Renal cortex interstitium (tissue), 11 donors: ENCODE data around the gene RGS6. TPM values are rescaled to one million over a fixed set of nuclear protein-coding genes. Genes with fewer than 3 reads are reported as not detected.

Experiments used
- DNase-seq, 11 donors: peaks; one replicate each; pipeline ENCODE4 v3.0.0-alpha.2; 2013; ENCODE audit warnings: low read depth in 9 of 11, low spot score in 4 of 11; ENCODE audit errors: extremely low read depth in 1 of 11
- polyA plus RNA-seq, 3 donors: library from polyadenylated mRNA; unstranded; fragments of 120-200 nt; gene quantifications; one replicate each; pipeline ENCODE4 v1.2.1, GENCODE V29; 2013; ENCODE audit not compliant: insufficient read length in 3 of 3

RGS6 gene
- polyA plus RNA-seq, 3 donors: 1.4 to 1.7 (median 1.4) TPM

DNA sequence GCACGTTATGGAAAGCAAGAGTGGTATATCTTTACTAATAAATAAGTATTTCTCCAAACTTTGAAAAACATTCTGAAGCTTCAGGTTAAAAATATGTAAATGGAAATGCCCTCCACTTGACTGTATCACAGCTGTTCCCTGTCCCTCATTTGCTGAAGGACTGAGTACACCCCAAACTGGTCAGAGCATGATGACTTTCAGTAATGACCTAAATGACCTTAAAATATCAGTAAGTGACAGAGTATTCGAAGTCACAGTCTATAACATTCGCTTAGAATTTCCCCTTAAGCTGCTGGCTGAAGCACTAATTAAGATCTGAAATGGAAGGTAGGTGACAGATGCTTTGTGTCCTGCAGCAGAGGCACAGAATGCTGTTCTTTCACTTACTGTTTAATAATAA, 191.5 kb downstream of the RGS6 start:
- DNase-seq: no peak

GRCh38 chr14:72124171-72124570, 191.9 kb downstream of the RGS6 start:
- no peak for DNase-seq

GRCh38 chr14:72126091-72126490, 193.9 kb downstream of the RGS6 start:
- no peak for DNase-seq

DNA sequence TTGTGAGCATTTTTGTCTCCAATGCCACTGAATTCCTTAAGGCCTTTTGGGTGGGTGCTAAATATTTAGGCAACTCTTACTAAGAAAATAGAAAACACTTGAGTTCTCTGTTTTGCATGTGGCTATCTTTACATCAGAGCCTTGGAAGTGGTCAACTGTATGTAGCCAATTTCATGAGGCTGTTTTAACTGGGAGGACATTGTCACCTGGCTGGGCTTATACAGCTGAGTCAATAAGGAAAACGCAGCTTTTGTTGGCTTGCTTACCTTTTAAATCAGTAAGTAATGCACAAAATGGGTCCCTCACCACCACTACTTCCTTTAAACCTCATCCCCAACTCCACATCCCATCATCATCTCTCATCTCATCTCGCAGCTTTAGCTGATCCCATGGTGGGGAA, 194.3 kb downstream of the RGS6 start:
- DNase-seq: no peak

DNA sequence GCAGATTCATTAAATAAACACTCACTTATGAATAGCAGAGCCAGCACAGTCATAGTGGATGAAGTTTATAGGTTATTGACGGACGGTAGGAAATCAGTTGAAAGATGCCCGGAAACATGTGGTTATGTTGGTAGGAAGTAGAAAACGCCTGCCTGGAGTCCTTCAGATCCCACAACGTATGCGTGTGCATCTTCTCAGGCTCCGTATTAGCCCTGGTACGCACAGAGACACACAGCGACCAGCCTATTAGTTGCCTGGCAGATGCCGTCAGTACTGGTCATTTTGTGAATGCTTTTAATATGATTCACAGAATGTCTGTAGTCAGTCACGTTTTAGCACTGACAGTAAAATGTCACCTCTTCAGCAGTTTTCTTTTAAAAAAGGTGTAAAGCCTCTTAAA, 196.4 kb downstream of the RGS6 start:
- no peak for DNase-seq

- peak in 2 of 11 donors; percentile 11 to 15 for DNase-seq
Observed at GRCh38 chr14:72129291-72129690, 197.1 kb downstream of the RGS6 start.

DNA sequence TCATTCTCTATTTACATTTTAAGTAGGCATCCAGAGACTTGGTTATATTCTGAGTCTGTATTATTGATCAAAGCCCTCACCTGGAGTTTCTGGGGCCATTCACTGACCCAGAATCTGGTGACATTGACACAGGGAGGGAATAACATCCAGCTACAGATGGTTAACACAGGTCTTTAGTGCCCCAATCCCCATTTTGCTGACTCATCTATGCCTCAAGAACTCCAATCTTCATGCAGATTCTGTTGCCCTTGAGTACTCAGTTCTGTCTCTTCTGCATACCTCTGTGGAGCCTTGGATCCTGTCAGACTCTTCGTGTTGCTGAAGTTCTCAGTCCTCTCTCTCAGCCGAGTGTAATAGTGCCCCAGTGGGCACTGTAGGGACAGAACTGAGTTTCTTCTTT, 208.9 kb downstream of the RGS6 start:
- no peak for DNase-seq

DNA sequence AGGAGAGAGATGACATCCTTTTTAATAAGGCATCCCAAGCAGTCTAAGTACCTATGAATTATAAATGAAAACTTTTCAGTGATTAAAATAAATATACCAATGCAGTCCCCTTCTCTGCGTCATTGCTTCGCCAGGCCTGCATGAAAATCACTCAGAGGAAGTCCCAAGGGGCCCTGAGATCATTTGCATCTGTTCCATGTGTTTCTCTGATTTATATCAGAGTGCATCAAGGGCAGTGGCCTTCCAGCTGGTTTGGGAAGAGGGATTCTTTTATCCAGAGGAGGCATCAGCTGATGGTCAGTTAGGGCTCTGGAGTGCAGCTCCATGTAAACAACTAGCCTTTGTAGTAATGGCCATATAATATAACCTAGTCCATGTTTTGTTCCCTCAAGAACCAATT, 210.1 kb downstream of the RGS6 start:
- DNase-seq: peak in 2 of 11 donors; percentile 2 to 18

DNA sequence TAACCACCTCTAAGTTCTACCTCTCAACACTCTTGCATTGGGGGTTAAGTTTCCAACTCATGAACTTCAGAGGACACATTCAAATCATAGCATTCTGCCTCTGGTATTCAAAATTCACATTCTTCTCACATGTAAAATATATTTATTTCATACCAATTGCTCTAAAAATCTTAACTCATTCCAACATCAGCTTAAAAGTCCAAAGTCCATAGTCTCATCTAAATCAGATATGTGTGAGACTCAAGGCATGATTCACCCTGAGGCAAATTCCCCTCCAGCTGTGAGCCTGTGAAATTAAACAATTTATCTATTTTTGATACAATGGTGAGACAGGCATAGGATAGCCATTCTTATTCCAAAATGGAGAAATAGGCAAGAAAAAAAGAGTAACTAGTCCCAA, 214.0 kb downstream of the RGS6 start:
- DNase-seq: no peak

- DNase-seq: no peak
Observed at GRCh38 chr14:72154645-72155378, 222.6 kb downstream of the RGS6 start.

DNA sequence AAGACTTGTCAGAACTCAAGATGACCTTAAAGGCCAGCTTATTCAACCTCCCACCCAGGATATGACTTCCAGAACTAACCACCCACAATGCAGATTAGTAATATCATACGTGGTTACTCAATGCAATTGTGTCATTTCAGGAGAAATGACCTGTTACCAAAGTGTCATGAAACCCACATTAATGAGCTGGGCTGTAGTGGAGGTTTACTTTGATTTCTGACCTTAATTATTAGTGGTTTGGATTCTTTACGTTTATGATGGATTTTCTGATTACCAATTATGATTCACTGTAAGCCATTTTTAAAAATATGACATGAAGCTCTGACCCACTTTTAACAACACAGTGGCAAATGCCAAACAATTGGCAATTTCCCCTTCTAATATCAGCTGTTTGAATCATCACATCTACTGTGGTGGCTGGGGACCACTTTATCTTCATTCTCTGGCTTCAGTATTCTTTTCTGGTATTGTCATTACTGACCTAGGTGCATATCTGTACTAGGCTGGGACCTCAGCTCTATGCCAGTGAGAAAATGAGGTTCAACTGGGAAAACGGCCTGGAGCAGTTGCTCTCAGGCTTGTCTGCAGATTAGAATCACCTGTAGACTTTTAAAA, 223.3 kb downstream of the RGS6 start:
- DNase-seq: no peak

DNA sequence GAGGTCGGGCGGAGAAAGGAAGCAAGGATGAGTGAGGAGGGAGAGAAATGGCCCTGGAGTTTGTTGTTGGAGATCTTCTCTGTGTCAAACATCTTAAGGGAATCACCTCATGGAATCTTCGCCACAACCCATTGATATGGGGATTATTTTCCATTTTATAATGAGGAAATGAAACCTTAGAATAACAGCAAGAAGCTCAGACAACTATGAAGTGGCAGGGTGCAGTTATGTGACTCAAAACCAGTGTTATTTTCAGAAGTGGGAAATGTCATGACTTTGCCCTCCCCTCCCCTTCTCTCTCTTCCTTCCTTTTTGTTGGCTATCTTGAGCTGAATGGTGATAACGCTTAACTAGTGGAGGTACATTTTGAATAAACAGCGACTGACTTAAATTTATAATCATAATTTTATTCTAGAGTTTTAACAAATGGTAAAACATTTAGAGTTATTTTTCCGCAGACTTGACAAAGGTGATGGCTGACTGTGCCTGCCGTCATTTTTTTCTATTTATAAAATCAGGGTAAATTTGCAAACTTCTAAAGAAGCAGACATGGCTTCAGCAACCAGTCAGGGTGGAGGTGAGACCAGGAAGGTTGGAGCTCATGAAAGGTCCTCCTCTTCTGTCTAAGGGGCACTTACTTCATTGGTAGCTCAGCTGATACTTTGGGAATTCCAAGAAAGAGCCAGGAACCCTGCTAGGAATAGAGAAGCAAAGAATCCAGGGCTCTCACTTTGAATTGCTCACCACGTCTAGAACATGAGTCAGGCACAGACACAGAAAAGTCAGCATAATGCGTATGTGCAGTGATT, 232.4 kb downstream of the RGS6 start:
- no peak for DNase-seq

DNA sequence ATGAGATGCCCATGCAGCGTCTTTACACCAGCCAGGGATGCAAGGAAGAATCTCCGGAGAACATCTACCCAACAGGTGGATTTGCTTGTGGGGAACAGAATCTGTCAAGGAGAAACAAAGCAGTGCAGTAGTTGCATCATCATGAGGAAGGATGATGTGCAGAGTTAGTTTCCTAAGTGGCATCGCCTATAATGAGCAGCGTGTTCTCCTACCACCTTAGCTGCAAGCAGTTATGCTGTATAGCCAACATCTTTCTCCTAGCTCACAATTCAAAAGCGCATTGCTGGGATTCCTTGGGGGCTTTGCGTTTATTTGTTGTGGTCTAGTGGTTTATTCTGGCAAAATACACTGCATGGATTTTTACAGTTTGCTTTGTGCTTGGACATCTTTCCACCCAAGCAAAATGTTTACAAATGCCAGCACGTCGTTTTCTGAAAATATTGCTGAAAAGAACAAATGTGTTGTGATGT, 233.0 kb downstream of the RGS6 start:
- DNase-seq: no peak

DNA sequence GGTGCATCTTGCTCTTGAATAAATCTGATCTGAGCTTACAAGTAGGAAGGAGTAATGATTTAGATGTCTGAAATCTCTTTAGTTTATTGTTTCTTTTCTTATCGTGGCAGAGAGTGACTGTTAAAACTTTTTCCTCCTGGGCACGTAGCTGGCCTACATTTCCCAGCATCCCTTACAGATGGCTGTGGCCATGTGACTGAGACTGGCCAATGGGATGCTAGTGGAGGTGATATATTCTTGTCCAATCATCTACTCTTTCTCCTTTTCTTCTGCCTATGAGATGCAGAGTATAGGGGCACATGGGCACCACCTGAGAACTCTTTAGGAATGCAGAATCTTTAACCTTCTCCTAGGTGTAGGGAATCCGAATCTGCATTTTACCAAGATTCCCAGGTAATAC, 237.3 kb downstream of the RGS6 start:
- DNase-seq: no peak

GRCh38 chr14:72172049-72172448, 239.8 kb downstream of the RGS6 start:
- DNase-seq: no peak

DNA sequence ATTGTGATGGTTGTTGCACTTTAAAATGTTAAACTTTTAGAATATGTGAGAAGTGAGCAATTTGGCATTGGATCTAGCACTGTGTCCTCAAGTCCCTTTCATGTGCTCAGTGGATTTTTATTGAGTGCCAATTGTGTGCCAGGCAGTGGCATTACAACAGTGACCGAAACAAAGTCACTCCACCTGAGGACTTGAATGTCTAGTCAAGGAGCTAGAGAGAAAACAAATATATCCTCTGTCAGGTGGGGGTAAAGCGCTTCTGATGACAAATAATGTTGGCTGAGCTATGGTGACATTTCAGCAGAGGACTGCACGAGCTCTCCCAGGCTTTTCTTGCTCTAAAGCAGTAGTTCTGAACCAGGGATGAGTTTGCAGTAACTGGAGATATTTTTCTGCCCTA, 240.4 kb downstream of the RGS6 start:
- DNase-seq: no peak

GRCh38 chr14:72173038-72173720, 240.9 kb downstream of the RGS6 start:
- no peak for DNase-seq

DNA sequence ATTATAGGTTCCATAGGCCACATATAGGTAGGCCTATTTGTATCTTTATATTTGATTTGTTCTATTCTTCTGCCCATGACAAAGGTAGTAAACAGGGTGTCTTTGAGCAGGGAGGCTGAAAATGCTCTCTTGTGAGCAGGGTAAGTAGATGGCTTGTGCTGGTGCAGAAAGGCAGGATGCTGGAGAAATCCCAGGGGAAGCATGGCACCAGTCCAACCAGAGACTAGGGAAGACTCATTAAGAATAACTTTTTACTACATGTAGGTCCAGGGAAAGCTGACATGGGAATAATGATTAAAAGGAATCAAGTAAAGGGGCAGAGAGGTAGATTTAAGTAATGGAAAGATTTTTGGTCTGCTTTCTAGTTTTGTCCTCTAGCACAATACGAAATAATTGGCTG, 245.0 kb downstream of the RGS6 start:
- no peak for DNase-seq

- no peak for DNase-seq
Observed at GRCh38 chr14:72178517-72178916, 246.3 kb downstream of the RGS6 start.
